NOMO-1 treated with DMSO at 0.1 percent for 48 hours (cell line): ENCODE measurements around the gene AGPS.
"Not testable (repeated sequence)": the region's sequence is repeated elsewhere in the genome, so short reads cannot be mapped to it uniquely, and the experiment has no call there.

Experiments used
- DNase-seq: peaks from one replicate; lab custom pipeline; 2025; ENCODE audit not compliant: unreplicated experiment; lab: John Stamatoyannopoulos, UW

AGPS gene

GRCh38 chr2:177419274-177419673 is 26.7 kb downstream of the AGPS start:
- no peak for DNase-seq

- no peak for DNase-seq
These were observed 29.7 kb downstream of the AGPS start for GRCh38 chr2:177422271-177422670.

GRCh38 chr2:177424120-177424519 is 31.5 kb downstream of the AGPS start:
- not testable (repeated sequence) for DNase-seq

GRCh38 chr2:177424620-177425019 is 32.0 kb downstream of the AGPS start:
- not testable (repeated sequence) for DNase-seq

GRCh38 chr2:177427316-177427715 is 34.7 kb downstream of the AGPS start:
- DNase-seq: no peak

GRCh38 chr2:177427936-177428335 is 35.4 kb downstream of the AGPS start:
- DNase-seq: not testable (repeated sequence)

- no peak for DNase-seq
These were observed 37.2 kb downstream of the AGPS start for GRCh38 chr2:177429688-177430325.

- no peak for DNase-seq
These were observed 37.8 kb downstream of the AGPS start for GRCh38 chr2:177430411-177430810.

GRCh38 chr2:177431111-177431725 is 38.6 kb downstream of the AGPS start:
- DNase-seq: not testable (repeated sequence)

- DNase-seq: no peak
These were observed 40.1 kb downstream of the AGPS start for GRCh38 chr2:177432703-177433102.

- DNase-seq: no peak
These were observed 40.8 kb downstream of the AGPS start for GRCh38 chr2:177433402-177433801.

- DNase-seq: no peak
These were observed 41.9 kb downstream of the AGPS start for GRCh38 chr2:177434475-177434874.

- no peak for DNase-seq
These were observed 52.6 kb downstream of the AGPS start for GRCh38 chr2:177445200-177445599.

- DNase-seq: no peak
These were observed 55.5 kb downstream of the AGPS start for GRCh38 chr2:177448031-177448430.

- no peak for DNase-seq
These were observed 56.6 kb downstream of the AGPS start for GRCh38 chr2:177449159-177449558.

- DNase-seq: no peak
These were observed 62.6 kb downstream of the AGPS start for GRCh38 chr2:177455187-177455586.

- not testable (repeated sequence) for DNase-seq
These were observed 67.2 kb downstream of the AGPS start for GRCh38 chr2:177459756-177460155.

- DNase-seq: no peak
These were observed 68.5 kb downstream of the AGPS start for GRCh38 chr2:177460973-177461585.

- no peak for DNase-seq
These were observed 72.0 kb downstream of the AGPS start for GRCh38 chr2:177464549-177464948.

GRCh38 chr2:177465400-177466138 is 73.0 kb downstream of the AGPS start:
- no peak for DNase-seq

- no peak for DNase-seq
These were observed 74.0 kb downstream of the AGPS start for GRCh38 chr2:177466337-177467195.
